Tibial artery (tissue), 4 donors: ENCODE results near the gene PARVA.

Experiments used
- DNase-seq, 2 donors: peaks; one replicate each; pipeline ENCODE4 v3.0.0-alpha.2; 2019
- H3K27ac ChIP-seq, 2 donors: fragments of 200-600 bp; sonication (generic) in 1 of 2; 1 replicate in 1 of 2; 2 replicates in 1 of 2; pipeline ENCODE4 v1.5.1; 2018 to 2019; ENCODE audit warnings: mild to moderate bottlenecking in 1 of 2
- H3K27me3 ChIP-seq, 2 donors: fragments of 200-600 bp; sonication (generic) in 1 of 2; one replicate each; pipeline versions ENCODE4 v1.5.1 to v1.6.0; 2016 to 2019
- H3K36me3 ChIP-seq, 3 donors: fragments of 200-600 bp; sonication (generic) in 2 of 3; one replicate each; pipeline ENCODE4 v1.5.1; 2016 to 2019; ENCODE audit warnings: mild to moderate bottlenecking in 2 of 3
- H3K4me1 ChIP-seq, 4 donors: fragments of 200-600 bp; sonication (generic) in 2 of 4; 1 replicate in 3 of 4; 2 replicates in 1 of 4; pipeline ENCODE4 v1.5.1; 2016 to 2019
- H3K4me3 ChIP-seq, 2 donors: fragments of 200-600 bp; sonication (generic) in 1 of 2; 1 replicate in 1 of 2; 2 replicates in 1 of 2; pipeline ENCODE4 v1.5.1; 2018 to 2019; ENCODE audit warnings: mild to moderate bottlenecking in 2 of 2
- H3K9me3 ChIP-seq, 3 donors: fragments of 200-600 bp; sonication (generic) in 1 of 3; one replicate each; pipeline ENCODE4 v1.5.1; 2016 to 2019
- intact Hi-C: fragments of 100-400 bp; cut with DNase I; formaldehyde crosslinking; loops from one replicate; pipeline ENCODE4 v1.15.0; 2023; ENCODE audit warnings: low total_unique reads
- TF ChIP-seq, protein P1 (sequence below), 2 experiments: fragments of 200-600 bp in 1 of 2; fragments of 450-650 bp in 1 of 2; IDR thresholded peaks; one replicate each; pipeline ENCODE4 v1.5.1; 2017 to 2019; ENCODE audit warnings: antibody characterized with exemption in 2 of 2, mild to moderate bottlenecking in 1 of 2, moderate library complexity in 1 of 2

The PARVA gene

DNA sequence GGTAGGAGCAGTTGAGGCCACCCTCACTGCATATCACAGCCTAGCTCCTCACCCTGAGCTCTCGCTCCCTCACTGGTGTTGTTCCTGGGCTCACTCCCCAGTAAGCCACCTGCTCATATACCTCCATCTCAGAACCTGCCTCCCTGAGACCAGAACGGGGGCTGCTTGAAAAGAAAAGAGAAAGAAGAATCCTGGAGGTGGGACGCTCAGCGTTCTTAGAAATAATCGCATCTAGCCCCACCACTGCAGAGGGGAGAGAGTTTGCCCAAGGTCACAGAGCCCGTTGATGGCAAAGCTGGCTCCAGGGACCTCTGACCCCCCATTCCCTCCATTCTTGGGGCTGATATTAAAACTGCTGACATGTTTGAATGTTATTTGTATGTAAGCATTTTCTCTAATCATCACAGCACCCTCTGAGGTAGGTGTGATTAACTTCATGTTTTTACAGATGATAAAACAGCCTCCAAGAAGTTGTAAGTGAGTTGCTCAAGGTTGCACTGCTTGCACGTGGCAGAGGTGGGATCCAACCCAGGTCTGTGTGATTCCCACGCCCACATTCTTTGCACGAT is 164.3 kb downstream of the PARVA start:
- Histone ChIP-seq H3K27ac (no peak overlapping the region), H3K27me3 (no peaks in the 10 kb centered on the region), H3K36me3 (no peaks in the 10 kb centered on the region), H3K4me1 (peaks cover 0 to 36% (median 16%) of the 10 kb centered on the region in 4 donors), H3K9me3 (no peaks in the 10 kb centered on the region), H3K4me3 (no peak overlapping the region)
- TF ChIP-seq, protein P1, sequence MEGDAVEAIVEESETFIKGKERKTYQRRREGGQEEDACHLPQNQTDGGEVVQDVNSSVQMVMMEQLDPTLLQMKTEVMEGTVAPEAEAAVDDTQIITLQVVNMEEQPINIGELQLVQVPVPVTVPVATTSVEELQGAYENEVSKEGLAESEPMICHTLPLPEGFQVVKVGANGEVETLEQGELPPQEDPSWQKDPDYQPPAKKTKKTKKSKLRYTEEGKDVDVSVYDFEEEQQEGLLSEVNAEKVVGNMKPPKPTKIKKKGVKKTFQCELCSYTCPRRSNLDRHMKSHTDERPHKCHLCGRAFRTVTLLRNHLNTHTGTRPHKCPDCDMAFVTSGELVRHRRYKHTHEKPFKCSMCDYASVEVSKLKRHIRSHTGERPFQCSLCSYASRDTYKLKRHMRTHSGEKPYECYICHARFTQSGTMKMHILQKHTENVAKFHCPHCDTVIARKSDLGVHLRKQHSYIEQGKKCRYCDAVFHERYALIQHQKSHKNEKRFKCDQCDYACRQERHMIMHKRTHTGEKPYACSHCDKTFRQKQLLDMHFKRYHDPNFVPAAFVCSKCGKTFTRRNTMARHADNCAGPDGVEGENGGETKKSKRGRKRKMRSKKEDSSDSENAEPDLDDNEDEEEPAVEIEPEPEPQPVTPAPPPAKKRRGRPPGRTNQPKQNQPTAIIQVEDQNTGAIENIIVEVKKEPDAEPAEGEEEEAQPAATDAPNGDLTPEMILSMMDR (IDR thresholded peaks at IDR 0.05): no peak
- DNase-seq: peak in 1 of 2 donors; percentile 53
- intact Hi-C loops: no loop called here

DNA sequence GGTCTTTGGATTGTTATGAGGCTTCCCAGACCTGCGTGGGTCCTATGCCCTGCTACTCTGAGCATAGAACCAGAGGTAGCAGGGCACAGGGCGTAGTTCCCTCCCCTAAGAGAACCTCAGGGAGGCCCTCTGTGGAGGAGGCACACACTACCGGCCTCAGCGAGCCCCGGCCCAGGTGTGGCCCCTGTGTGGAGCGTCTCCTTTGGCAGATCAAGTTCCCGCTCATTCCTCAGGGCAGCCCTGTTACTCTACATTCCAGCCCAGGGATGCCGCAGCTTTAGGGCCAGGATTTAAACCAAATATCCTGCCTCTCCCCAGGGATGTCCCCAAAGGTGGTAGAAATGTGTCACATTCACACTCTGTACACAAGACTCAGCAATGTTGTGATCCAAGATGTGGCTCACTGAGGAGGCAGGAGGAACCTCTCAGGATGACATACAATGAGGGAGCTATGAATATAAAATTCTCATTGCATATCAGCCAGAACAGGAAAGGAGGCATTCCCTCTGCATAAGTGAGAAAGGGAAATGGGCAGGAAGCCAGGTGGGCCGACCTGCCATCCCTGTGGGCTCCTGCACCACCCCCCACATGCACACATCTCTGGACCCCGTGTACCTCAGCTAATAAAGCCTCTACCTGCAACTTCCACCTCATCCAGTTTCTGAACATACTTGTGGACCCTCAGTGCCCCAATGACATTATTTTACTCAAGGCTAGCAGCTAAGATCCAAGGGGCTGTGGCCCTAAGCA is 165.0 kb downstream of the PARVA start:
- DNase-seq: peak in 1 of 2 donors; percentile 52
- no peaks in the 10 kb centered on the region for H3K9me3 ChIP-seq
- peaks cover 0 to 36% (median 16%) of the 10 kb centered on the region in 4 donors for H3K4me1 ChIP-seq
- no peak overlapping the region for H3K27ac ChIP-seq
- H3K27me3 ChIP-seq: no peaks in the 10 kb centered on the region
- TF ChIP-seq, protein P1 (IDR thresholded peaks at IDR 0.05): no peak
- H3K4me3 ChIP-seq: no peak overlapping the region
- intact Hi-C loops: no loop called here
- H3K36me3 ChIP-seq: no peaks in the 10 kb centered on the region

DNA sequence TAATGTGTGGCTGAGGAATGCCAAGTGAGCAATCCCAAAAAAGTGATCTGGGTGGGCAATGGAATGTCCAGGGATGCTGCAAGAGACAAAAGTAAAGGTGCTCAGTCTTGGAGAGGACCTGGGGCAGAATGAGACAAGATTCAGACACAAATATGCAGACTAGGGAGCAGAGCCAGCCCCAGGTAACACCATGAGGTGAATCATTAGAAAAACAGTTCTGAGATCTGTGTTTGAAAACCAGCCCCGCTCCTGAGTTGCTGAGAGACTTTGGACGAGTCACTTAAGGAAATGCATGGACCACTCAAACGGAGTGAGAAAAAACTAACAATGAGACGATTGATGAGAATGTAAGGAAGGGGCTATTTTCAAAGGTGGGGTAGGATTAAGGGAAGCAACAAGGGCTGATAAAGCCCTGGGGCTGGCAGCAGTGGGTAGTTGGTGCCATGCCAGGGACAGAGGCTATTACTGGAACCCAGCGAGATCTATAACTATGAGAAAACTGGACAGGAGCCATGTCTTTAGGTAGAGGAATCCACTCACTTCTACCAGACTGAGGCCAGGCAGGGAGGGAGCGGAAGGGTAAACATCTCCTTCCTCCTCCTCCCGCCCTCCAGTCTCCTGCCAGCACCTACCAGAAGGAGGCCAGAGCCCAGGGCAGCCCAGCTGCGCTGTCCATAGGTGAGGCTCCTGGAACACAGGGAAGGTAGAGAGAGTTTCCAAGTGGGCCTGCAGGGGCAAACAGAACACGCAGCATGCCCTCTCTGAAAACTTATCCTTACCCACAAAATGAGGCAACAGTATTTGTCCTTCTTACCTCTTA is 166.4 kb downstream of the PARVA start:
- Histone ChIP-seq H3K4me1 (peaks cover 0 to 27% (median 16%) of the 10 kb centered on the region in 4 donors), H3K27me3 (no peaks in the 10 kb centered on the region), H3K36me3 (no peaks in the 10 kb centered on the region), H3K27ac (no peak overlapping the region), H3K9me3 (no peaks in the 10 kb centered on the region), H3K4me3 (no peak overlapping the region)
- TF ChIP-seq, protein P1 (IDR thresholded peaks at IDR 0.05): no peak
- intact Hi-C loops: no loop called here
- peak in 1 of 2 donors; percentile 32 for DNase-seq

DNA sequence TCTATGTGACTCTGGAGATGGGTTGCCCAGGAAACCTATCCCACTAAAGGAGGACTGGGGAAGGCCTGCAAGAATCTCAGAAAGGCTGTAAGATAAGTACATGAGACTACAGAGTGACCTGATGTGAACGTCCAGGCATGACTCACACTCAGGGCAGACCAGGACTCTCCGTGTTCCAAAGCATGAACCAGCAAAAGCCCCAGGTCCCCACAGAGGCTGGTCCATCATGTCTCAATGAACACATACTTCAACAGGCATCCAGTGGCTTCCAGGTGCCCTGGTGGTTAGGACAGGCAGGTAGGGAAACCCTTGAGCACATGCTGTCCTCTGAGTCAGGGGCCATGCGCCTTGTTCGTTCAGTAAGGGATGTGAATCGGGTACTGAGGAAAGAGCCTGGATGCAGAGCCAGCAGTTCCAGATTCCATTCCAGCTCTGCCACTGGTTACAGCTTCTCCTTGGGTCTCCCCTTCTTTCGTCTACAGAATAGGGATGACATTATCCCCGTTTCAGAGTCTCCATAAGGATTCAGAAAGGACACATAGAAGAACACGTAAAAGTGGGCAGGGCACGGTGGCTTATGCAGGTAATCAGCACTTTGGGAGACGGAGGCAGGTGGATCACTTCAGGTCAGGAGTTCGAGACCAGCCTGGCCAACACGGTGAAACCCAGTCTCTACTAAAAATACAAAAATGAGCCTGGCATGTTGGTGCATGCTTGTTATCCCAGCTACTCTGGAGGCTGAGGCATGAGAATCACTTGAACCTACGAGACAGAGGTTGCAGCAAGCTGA is 167.8 kb downstream of the PARVA start:
- no peak overlapping the region for H3K27ac ChIP-seq
- H3K27me3 ChIP-seq: no peaks in the 10 kb centered on the region
- DNase-seq: peak in 1 of 2 donors; percentile 63
- intact Hi-C loops: no loop called here
- peaks cover 0 to 14% (median 12%) of the 10 kb centered on the region in 4 donors for H3K4me1 ChIP-seq
- H3K36me3 ChIP-seq: no peaks in the 10 kb centered on the region
- H3K4me3 ChIP-seq: no peak overlapping the region
- TF ChIP-seq, protein P1 (IDR thresholded peaks at IDR 0.05): no peak
- H3K9me3 ChIP-seq: no peaks in the 10 kb centered on the region

DNA sequence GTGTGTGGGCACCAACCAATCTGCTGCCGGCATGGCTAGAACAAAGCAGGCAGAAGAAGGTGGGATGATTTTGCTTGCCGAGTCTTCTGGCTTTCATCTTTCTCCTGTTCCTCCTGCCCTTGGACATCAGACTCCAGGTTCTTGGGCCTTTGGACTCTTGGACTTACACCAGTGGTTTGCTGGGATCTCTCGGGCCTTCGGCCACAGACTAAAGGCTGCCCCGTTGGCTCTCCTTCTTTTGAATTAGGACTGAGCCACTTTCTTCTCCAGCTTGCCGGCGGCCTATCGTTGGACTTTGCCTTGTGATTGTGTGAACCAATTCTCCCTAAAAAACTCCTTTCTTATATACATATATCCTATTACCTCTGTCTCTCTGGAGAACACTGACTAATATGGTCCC is 168.8 kb downstream of the PARVA start:
- no peaks in the 10 kb centered on the region for H3K27me3 ChIP-seq
- intact Hi-C loops: no loop called here
- no peak for DNase-seq

More for the DNA sequence above, 168.8 kb downstream of the PARVA start:
- Histone ChIP-seq H3K27ac (no peak overlapping the region), H3K4me1 (peaks cover 0 to 5% (median 3%) of the 10 kb centered on the region in 4 donors), H3K36me3 (no peaks in the 10 kb centered on the region), H3K4me3 (no peak overlapping the region), H3K9me3 (no peaks in the 10 kb centered on the region)
- TF ChIP-seq, protein P1 (IDR thresholded peaks at IDR 0.05): no peak
